Inferior parietal cortex (tissue), 1 donor: ENCODE data around the gene MTHFD1L.
"Not testable (repeated sequence)": the region's sequence is repeated elsewhere in the genome, so short reads cannot be mapped to it uniquely, and the experiment has no call there.

Experiments
- DNase-seq: peaks from one replicate; pipeline ENCODE4 v3.0.0-alpha.2; 2016; ENCODE audit errors: extremely low spot score

Gene MTHFD1L

DNA sequence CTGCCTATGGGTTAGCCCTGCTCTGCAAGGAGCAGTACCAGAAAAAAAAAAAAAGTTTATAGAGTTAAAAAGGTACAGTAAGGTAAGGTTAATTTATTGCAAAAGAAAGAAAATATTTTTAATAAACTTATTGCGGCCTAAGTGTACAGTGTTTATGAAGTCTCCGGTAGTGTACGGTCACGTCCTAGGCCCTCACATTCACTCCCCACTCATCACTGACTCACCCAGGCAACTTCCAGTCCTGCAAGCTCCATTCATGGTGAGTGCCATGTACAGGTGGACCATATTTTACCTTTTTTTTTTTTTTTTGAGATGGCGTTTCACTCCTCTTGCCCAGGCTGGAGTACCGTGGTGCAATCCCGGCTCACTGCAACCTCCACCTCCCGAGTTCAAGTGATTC is 258.1 kb downstream of the MTHFD1L start:
- not testable (repeated sequence) for DNase-seq

DNA sequence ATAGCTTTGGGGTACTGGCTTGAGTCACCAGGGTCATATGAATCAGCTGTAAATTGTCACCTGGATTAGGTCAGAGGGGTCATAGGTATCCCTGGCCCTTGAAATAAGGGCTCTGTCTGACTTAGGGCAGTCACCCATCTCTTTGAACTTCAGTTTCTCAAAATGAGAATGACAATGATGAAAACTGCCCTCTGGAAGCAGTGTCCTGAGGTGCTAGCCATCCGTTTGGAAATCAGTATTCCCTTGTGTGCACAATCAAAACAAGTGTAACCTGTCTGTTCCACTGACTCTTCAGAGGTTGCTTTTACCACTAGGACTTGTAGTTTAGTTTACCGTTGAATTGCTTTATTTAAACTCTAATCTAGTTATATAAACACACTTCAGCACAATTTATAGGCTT is 259.7 kb downstream of the MTHFD1L start:
- DNase-seq = not testable (repeated sequence)

DNA sequence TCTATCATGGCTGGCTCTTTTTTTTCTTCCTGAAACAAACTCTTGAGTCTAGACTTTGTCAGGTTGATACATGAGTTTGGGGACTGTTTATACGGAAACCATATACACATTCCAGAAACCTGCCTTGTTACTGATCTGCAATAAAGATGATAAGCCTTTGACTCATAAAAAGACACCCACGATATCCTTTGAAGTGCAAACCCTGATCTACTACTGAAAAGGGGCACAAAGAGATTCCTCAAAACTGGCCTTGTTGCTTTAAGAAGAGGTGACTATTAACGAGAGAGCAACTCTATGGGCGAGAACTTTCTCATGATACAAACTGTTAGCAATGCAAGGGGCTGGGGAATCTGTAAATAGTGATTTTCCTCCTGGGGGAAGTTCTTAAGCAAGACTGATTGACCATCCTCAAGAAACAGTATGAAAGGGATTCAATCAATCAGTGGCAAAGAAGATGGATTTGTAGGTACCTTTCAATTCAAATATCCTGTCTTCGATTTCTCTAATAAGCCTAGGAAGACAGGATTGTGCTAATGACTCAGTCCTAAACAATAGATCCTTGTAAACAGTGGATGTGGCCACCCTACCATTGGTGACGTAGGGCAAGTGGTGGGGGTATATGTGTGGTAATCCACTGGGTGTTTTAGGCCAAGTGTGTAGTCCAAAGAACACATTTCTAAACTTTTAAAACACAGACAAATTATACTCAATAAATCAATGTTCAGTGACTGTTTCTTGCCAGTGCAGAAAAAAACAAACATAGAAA is 260.3 kb downstream of the MTHFD1L start:
- DNase-seq = not testable (repeated sequence)

DNA sequence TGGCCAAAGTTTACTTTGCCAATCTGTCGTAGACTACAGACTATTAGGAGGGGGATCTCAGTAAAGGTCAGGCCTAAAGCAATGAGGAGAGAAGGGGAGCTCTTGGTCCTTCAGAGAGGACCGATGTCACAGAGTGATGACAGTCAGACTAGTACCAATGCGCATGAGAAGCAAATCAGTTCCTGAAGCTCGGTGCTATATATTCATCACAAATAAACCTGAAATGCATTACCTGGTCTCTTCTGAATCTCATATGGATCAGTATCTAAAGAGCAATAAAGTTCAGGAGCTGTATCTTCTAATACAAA is 260.9 kb downstream of the MTHFD1L start:
- not testable (repeated sequence) for DNase-seq

DNA sequence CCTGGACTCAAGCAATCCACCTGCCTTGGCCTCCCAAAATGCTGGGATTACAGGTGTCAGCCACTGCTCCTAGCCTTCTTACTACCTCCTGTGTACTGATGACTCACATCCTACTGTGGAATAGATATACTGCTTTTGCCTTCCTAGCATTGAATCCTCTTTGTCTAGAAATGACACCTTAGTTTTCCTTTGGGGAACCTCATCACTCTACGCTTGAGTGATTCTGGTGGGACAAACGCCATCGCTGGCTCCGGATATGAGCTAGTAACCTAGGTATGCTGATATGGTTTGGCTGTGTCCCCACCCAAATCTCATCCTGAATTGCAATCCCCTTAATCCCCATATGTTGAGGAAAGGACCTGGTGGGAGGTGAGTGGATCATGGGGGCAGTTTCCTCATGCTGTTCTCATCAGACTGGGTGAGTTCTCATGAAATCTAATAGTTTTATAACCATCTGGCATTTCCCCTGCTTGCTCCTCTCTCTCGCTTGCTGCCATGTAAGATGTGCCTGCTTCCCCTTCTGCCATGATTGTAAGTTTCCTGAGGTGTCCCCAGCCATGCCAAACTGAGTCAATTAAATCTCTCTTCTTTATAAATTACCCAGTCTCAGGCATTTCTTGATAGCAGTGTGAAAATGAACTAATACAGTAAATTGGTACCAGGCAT is 261.8 kb downstream of the MTHFD1L start:
- DNase-seq = not testable (repeated sequence)

DNA sequence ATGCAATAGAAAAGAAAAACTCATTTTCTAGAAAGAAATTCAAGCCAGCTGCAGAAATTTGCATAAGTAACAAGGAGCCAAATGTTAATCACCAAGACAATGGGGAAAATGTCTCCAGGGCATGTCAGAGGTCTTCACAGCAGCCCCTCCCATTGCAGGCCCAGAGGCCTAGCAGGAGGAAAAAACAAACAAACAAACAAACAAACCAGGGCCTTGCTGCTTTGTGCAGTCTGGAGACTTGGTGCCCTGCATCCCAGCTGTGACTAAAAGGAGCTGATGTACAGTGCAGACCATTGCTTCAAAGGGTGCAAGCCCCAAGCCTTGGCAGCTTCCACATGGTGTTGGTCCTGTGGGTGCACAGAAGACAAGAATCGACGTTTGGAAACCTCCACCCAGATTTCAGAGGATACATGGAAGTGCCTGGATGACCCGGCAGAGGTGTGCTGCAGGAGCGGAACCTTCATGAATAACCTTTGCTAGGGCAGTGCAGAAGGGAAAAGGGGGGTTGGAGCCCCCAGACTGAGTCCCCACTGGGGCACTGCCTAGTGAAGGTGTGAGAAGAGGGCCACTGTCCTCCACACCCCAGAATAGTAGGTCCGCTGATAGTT is 263.4 kb downstream of the MTHFD1L start:
- DNase-seq = no peak

DNA sequence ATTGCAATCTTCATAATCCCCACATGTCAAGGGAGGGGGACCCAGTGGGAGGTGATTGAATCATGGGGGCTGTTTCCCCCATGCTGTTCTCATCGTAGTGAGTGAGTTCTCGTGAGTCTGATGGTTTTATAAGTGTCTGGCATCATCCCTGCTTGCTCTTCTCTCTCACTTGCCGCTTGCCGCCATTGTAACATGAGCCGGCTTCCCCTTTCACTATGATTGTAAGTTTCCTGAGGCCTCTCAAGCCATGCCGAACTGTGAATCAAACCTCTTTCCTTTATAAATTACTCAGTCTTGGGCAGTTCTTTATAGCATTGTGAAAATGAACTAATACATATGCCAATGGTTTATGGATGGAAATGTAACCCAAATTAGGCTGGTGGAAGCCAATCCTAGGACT is 264.8 kb downstream of the MTHFD1L start:
- no peak for DNase-seq

DNA sequence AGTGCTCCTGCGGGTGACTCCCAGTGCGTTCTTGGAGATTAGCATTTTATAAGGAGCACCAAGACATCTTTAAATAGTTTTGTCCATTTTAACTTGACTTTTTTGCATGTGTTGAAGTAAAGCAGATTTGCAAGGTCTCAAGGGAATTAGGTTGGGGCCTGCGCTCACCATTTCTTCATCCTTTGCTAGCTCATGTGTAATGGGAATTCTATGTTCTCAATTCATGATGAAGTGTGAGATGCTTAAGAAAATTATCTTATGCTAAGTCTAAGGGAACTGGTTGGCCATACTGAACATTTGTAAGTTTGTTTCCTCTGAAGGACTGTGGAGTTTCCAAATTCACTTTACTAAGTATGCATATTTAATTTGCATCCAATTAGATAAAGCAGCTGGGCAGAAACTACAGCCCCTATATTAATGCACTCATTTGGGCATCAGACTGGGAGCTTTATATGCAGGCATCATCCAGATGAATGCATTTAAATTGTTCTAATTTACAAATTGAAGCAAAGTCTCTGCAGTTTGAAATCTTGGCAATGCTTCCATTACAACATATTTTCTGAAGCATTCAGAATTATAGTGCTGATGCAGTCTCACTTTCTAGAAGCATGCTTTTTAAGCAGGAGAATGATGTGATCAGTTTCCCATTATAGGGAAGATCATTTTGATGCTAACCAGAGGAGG is 266.0 kb downstream of the MTHFD1L start:
- DNase-seq = no peak

DNA sequence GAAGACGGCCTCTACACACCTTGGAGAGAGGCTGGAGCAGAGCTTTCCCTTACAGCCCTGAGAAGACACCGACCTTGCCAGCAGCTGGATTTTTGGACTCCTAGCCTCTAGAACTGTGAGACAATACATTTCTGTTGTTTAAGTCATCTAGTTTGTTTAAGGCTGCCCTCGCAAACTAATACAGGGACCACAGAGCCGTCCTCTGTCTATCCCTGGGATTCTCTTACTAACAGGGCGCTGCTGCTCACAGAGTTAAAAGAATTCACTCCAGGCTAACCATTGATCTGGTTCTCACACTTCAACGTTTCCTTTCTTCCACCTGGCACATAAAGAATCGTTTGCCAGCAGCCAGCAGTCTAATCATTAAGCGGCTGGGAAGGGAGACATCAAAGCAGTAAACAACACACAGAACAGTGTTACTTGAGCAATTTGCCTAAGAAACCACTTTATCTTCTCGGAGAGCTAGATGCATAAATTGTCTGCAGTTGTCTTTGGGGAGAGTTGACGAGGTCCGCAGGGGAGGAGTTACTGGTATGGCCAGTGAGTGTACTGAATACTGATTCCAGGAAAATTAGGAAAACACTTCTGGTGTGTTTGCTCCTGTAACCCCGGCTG is 270.7 kb downstream of the MTHFD1L start:
- no peak for DNase-seq

DNA sequence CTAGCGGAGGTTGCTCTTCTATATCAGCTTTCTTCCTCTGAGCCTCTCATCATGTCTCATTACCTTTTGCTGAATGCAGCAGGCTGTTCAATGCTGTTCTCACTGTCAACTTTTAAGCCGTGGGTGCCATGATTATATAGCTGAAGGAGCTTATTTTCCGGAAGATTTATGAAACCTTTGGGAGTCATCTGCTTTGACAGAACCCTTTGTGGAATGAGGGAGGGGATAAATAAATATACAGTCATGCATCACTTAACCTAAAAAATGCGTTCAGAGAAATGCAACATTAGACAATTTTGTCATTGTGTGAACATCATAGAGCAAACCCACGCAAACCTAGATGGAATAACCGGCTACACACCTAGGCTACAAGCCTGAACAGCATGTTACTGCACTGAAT is 272.0 kb downstream of the MTHFD1L start:
- DNase-seq = no peak

DNA sequence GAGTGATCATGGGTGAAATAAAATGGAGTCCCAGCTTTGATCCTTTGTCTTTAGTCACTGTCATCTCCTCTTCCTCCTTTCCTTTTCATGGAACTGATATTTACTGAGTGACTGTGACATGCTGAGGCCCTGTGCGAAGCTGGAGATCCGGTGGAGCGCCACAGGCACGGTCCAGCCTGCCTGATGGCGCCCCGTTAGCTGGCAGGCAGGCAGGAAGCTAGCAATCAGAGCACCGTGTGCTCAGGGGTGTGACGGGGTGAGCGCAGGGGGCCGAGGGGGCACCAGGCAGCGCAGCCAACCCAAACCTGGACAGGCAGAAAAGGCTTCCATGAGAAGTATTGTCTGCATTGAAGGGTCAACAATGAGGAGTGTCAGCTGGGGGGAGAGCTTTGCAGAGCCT is 274.0 kb downstream of the MTHFD1L start:
- no peak for DNase-seq

DNA sequence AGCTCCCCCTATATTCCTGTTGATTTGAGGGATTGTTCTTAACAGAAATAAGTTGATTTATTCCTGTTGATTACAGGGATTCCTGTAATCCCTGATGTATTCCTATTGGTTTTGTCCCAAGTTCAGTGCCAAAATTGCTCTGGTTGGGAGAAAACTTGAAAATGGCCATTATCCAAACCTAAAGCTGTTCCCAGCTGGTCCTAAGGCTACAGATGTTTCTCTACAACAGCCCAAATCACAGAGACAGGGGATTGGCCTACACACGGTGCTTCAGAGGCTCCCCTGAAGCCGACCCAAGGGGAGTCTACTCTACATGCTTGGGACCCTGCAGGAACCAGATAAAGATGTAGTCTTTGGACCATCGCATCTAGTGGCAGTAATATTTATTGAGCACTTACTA is 275.3 kb downstream of the MTHFD1L start:
- no peak for DNase-seq

DNA sequence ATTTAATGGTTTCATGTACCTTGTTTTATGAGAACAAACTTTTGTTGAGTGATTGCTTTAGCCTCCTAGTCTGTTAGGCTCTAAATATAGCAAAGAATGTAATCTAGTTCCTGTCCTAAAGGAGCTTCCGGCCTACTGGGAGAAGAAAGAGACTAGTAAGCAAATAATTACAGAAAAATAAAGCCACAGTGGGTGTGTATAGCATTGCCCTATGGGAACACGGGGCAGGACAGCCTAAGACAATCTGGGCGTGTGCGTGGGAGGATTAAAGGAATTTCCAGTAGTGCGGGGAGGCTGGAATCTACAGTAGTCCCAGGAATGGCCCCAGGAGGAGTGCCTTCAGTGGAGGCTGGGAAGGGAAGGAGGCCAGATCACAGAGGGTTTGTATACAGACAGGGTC is 276.2 kb downstream of the MTHFD1L start:
- DNase-seq = no peak

DNA sequence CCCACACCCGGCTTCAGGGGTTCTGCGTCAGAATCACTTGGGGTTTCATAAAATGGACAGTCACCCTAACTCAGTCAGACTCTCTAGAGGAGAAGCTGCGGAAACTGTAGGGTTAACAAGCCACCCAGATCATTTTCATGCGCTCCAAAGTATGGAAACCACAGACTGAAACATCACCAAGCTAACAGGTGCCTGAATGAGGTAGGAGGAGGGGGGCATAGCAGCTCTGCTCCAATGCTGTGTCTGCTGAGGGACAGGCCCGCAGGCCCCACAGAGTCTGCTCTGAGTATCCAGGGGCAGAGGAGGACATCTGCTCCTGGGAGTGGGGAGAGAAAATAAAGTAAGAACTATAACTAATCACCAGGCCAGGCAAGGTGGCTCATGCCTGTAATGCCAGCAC is 277.2 kb downstream of the MTHFD1L start:
- DNase-seq = no peak

DNA sequence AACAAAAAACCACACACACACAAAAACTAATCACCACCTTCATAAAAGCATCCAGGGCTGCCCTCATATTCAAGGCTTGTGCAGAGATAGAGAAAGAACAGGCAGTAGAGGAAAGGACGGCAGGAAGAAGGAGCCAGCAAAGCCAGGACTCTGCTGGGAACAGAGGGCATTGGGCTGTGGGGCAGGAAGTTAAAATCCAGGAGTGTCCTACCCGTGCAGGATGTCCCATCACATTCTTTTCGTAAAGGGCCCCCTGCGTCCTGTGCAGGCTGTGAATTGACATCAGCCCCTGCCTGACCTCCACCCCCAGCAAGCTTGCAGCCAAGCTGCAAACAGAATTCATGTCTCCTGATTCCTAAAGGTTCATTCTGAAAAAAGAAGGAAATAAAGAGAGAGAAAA is 277.8 kb downstream of the MTHFD1L start:
- DNase-seq = no peak

DNA sequence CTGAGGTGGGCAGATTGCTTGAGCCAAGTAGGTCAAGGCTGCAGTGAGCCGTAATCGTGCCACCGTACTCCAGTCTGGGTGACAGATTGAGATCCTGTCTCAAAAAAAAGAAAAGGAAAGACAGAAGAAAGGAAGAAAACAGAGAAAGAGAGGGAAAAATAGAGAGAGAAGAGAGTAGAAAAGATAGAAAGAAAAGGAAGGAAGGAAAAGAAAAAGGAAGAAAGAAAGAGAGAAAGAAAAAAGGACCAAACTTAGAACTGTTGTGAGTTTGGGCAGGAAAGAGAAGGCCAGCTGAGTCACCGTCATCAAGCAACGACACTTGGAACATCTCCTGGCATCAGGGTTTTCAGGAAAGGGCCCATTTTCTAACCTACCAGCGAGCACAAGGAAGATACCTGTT is 278.3 kb downstream of the MTHFD1L start:
- DNase-seq = no peak

DNA sequence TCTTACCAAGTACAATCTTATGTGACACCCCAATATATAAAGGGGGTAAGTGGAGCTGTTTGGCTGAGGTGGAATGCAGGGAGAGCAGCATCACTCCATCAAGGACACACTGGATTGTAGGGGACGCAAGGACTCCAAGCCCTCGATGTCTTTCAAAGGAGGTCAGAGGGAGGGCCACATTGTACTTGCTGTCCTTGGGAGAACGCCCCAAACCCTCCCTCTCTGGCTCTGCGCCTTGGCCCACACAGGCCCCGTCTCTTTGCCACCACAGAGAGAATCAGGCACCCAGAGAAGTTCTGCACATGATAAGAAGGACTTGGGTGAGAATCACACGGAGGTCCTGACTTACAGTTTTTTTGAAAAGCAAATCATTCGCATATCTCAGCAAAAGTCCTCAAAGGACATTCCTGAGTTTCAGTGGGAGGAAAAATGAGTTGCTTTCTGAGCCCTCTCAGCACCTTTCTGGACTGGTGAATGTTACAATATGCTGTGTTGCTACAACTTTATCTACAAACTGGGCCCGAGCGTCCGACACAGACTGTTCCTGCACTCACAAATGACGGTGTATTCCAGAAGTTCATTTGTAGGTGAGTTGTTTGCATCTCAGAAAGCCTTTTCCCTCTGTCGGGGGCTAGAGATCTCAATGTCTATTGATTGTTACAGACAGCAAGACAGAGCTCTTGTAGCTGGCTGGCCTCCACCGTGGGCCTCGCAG is 281.8 kb downstream of the MTHFD1L start:
- DNase-seq = no peak

DNA sequence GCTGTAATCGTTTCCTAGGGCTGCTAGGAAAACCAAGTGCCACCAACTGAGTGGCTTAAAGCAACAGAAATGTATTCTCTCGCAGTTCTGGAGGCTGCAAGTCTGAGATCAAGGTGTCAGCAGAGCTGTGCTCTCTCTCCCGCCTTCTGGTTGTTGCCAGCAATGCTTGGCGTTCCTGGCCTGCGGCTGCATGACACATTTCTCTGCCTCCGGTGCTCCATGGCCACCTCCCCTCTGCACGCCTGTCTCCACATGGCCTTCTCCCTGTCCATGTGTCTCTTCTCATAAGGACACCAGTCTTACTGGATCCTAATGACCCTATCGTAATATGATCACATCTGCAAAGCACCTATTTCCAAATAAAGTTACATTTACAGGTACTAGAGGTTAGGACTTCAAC is 282.6 kb downstream of the MTHFD1L start:
- DNase-seq = no peak

DNA sequence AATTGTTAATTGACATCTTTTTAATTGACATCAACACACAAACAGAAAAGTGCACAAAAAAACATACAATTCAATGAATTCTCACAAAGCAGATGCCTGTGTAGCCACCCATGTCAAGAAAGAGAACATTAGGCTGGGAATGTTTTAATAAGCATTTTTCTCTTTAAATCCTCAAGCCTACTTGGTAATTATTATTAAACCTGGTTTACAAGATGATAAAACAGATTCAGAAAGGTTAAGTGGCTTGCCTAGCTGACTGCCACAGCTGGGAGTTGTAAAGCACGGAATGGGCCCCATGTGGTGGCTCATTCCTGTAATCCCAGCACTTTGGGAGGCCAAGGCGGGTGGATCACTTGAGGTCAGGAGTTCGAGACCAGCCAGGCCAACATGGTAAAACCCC is 284.3 kb downstream of the MTHFD1L start:
- DNase-seq = no peak
